ENCODE results near the gene EIF4H.
"Not testable (repeated sequence)": the region's sequence is repeated elsewhere in the genome, so short reads cannot be mapped to it uniquely, and the experiment has no call there.

The EIF4H gene

GRCh38 chr7:74173866-74174605 lies at the start of gene EIF4H:
Gene EIF4H, plus strand, starts transcription at chr7:74174356. Its CDS starts 28 bp downstream, at chr7:74174384.
- peak; percentile 57 for DNase-seq

DNA sequence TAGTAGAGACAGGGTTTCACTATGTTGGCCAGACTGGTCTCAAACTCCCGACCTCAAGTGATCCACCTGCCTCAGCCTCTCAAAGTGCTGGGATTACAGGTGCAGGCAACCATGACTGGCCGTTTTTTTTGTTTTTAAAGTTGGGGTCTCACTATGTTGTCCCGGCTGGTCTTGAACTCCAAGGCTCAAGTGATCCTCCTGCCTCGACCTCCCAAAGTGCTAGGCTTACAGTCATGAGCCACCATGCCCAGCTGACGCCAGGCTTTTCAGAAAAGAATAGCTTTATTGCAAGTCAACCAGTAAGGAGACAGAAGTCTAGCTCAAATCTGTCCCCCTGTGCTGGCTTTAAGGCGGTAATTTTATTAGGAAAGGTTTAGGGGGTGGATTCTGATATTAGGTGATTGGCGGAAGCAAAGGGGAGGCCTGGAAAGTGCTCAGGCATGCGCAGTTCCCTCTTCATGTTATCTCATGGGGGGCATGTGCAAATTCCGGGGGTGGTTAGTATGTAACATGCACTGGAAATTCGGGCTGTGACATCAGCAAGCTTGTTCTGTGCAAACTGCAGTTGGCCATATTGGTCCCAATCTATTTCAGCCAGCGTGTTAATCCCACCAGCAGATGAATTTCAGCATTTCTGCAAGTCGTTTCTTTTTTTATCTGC lies 47.8 kb upstream of the EIF4H start:
- DNase-seq = no peak

GRCh38 chr7:74129887-74130286 lies 44.3 kb upstream of the EIF4H start:
- DNase-seq = peak; percentile 60

DNA sequence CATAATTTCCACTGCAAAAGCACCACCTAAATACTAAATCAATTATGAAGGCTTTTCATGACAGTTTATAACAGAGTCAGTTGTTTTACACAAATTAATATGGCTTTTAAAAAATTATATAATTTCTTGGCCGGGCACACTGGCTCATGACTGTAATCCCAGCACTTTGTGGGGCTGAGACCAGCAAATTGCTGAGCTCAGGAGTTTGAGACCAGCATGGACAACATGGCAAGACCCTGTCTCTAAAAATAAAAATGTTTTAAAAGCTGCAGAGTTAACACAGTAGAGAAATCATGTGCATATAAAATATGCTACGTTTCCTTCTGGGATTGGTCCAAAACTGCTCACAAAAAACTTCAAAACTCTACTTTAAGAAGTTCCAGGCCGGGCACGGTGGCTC lies 43.6 kb upstream of the EIF4H start:
- DNase-seq = no peak

GRCh38 chr7:74134117-74134620 lies 40.0 kb upstream of the EIF4H start:
- no peak for DNase-seq

GRCh38 chr7:74138334-74138867 lies 35.8 kb upstream of the EIF4H start:
- no peak for DNase-seq

DNA sequence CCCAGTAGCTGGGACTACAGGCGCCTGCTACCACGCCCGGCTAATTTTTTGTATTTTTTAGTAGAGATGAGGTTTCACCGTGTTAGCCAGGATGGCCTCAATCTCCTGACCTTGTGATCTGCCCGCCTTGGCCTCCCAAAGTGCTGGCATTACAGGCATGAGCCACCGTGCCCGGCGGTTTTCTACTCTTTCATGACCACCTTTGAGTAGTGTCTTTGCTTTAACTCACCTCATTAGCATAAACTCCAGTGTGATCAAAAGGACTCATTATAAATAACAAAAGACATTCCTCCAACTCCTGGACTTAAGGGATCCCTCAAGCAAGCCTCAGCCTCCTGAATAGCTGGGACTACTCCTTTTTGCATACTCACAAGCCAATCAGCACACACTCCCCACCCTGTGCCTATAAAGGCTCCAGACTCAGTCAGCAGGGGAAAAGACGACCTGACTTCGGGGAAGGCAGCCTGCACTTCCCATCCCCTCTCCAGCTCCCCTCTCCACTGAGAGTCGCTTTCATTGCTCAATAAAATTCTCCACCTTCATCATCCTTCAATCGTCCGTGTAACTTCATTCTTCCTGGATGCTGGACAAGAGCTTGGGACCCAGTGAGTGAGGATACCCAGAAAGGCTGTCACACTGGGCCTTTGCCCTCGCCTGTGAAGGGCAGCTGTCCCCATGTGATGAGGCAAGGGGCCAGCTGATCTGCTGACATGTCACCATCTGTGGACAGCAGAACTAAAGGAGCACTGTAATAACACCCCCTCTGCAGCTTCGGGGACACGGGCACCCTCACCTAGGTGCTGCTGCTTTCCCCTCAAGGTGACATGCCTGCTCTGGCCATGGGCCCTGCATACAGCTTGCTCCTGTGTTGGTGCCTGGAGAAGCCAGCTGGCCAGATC lies 35.0 kb upstream of the EIF4H start:
- DNase-seq = no peak

- no peak for DNase-seq
These were observed 32.5 kb upstream of the EIF4H start for GRCh38 chr7:74141705-74142104.

- DNase-seq = no peak
These were observed 30.8 kb upstream of the EIF4H start for GRCh38 chr7:74143383-74143782.

- DNase-seq = no peak
These were observed 25.7 kb upstream of the EIF4H start for GRCh38 chr7:74148491-74148890.

GRCh38 chr7:74149071-74149470 lies 25.1 kb upstream of the EIF4H start:
- DNase-seq = no peak

DNA sequence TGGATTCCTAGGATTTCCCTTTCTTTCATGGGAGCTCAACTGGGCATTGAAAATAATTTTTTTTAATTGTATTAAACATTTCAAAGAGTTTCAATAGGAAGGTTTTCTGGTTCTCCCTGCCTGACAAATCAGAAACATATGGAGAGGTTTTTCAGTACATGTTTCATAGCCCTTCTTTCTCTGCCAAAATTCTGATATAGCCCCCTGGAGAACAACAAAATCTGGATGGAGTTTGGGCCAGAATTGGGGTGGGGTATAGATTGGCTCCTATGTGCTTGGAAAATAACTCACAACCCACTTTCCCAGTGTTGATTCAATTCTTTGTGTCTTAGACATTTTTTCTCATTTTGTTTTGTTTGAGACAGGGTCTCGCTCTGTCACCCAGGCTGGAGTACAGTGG lies 24.6 kb upstream of the EIF4H start:
- DNase-seq = no peak

DNA sequence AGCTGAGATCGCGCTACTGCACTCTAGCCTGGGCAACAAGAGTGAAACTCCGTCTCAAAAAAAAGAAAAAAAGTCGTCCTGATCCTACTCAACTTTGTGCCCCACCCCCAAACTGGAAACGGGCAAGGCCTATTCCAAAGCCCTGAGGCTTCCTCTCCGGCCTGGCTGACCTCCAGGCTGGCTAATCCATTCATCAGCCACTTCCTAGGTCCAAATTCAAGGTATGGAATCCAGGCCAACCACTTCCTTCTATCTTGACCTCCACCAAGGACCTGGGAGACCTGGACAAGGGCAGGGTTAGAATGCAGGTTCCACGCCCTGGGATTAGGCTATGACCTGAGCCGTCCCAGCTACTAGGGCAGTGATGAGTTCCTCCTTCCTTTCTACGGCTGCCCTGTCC lies 20.4 kb upstream of the EIF4H start:
- no peak for DNase-seq

DNA sequence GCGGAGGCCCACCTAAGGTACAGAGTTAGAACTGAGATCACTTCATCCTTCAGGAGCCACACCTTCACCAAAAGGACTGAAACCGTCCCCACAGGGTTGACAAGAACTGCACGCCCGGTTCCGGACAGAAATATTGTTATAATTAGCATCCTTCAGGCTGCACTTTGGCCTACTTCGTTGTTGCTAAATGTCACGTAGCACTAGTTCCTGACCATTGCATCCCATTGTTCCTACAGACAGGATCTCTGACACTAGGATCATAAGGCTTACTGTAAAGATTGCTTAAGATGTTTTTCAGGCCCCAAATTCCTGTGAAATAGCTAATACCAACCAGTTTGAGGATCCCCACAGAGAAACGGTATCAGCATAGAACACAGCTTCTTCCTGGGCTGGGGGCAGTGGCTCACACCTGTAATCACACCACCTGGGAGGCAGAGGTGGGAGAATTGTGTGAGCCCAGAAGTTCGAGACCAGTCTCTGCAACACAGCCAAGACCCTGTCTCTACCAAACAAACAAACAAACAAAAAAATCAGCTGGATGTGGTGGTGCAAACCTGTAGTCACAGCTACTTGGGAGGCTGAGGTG lies 18.3 kb upstream of the EIF4H start:
- no peak for DNase-seq

DNA sequence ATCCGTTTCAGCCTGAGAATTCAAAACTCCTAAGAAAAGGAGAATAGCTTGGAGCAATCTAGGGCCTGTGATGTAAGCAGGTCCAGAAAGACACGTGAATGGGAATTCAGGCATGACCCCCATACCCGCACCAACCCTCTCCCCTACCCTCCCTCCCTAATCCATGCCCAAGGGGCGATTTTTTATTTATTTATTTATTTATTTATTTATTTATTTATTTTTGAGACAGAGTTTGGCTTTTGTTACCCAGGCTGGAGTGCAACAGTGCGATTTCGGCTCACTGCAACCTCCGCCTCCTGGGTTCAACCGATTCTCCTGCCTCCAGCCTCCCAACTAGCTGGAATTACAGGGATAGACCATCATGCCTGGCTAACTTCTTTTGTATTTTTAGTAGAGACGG lies 16.6 kb upstream of the EIF4H start:
- DNase-seq = no peak

GRCh38 chr7:74164985-74165456 lies 9.1 kb upstream of the EIF4H start:
- DNase-seq = no peak

- no peak for DNase-seq
These were observed 8.1 kb upstream of the EIF4H start for GRCh38 chr7:74165867-74166593.

- DNase-seq = not testable (repeated sequence)
These were observed 6.8 kb upstream of the EIF4H start for GRCh38 chr7:74167324-74167723.

DNA sequence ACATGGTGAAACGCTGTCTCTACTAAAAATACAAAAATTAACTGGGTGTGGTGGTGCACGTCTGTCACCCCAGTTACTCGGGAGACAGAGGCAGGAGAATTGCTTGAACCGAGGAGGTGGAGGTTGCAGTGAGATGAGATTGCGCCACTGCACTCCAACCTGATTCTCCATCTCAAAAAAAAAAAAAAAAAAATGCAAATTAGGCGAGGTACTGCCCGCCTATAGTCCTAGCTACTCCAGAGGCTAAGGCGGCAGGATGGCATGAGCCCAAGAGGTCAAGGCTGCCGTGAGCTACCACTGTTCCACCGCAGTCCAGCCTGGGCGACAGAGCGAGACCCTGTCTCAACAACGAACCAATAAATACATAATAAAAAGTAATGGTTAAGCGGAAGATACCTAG lies 1.1 kb upstream of the EIF4H start:
- no peak for DNase-seq

DNA sequence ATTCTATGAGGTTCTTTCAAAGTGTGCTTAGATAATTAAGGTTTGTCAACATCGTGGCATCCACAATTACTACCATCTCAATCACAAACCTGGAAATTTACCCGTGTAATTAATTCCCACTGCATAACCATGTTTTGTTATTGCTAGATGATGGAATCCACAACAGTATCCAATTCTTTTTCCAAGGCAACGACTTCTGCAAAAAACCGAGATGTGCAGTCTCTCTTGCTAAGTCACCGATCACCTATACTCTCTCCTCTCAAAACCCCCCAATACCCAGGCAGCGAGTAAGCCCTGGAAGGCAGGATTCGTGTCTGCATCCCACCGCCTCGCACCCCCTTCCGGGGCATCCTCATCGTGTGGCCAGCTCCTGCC lies 678 bp upstream of the EIF4H start:
- no peak for DNase-seq

GRCh38 chr7:74174606-74175082 lies 488 bp downstream of the EIF4H start:
- DNase-seq = no peak

GRCh38 chr7:74175340-74175739 lies 1.2 kb downstream of the EIF4H start:
- DNase-seq = no peak

Data from NCI-H1417 treated with DMSO at 0.1 percent for 48 hours (cell line).